Measurements from ENCODE around the gene ZNF544.

ZNF544 gene

GRCh38 chr19:58204566-58204965 lies 24.1 kb upstream of the ZNF544 start:
- ATAC-seq: no peak
- TF ChIP-seq ARNTL (CRISPR knock-in tag; IDR thresholded peaks at IDR 0.05; ENCODE audit: borderline replicate concordance, low read depth): no peak
- TF ChIP-seq ZC3H10 (CRISPR knock-in tag; IDR thresholded peaks at IDR 0.05): no peak
- no peak for TF ChIP-seq GLIS3 (CRISPR knock-in tag; IDR thresholded peaks at IDR 0.05)
- no peak for TF ChIP-seq CREB5 (CRISPR knock-in tag; IDR thresholded peaks at IDR 0.05; ENCODE audit: low read depth)
- no peak for TF ChIP-seq TSHZ2 (CRISPR knock-in tag; IDR thresholded peaks at IDR 0.05)
- no peak for TF ChIP-seq RARB (CRISPR knock-in tag; IDR thresholded peaks at IDR 0.05)
- TF ChIP-seq TCF4 (CRISPR knock-in tag; IDR thresholded peaks at IDR 0.05; ENCODE audit: borderline replicate concordance): no peak

DNA sequence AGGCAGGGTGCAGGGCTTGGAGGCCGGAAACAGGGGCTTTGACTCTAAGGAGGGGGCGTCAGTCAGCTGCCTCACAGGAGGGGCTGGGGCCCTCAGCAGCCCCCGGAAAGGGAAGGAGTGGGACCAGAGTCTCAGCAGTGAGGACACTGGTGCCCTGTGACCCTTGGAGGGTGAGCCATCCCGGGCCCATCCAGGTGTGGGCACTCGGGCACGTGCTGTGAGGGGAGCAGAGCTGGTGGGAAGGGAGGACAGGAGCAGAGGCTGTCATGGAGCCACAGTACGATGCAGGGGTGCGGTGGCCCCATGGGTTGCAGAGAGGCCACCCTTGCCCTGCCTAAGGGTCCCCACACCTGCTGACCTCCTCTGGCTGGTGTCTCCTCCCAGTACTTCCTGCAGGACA lies 19.1 kb upstream of the ZNF544 start:
- TF ChIP-seq ZFP3 (CRISPR knock-in tag; IDR thresholded peaks at IDR 0.05): no peak
- ATAC-seq: no peak

- no peak for ATAC-seq
- TF ChIP-seq BACH2 (CRISPR knock-in tag; IDR thresholded peaks at IDR 0.05; ENCODE audit: borderline replicate concordance) (no peak), POU6F1 (CRISPR knock-in tag; IDR thresholded peaks at IDR 0.05; ENCODE audit: borderline replicate concordance, low read depth) (no peak), ZFP30 (CRISPR knock-in tag; IDR thresholded peaks at IDR 0.05) (no peak)
Observed at GRCh38 chr19:58212336-58213074, 16.2 kb upstream of the ZNF544 start.

DNA sequence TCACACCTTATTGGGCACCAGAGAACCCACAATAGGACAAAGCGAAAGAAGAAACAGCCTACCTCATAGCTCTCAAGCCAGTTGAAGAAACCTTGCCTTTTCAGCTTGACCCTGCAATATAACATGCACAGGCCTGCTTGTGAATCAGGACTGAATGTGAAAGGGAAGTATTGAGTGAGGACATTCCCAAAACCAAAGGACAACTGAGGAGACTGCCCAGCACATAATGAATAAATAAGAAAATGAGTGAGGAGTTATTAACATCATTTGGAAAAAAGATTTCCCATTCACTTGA lies 15.7 kb upstream of the ZNF544 start:
- TF ChIP-seq ESRRG (CRISPR knock-in tag; IDR thresholded peaks at IDR 0.05): no peak

GRCh38 chr19:58217069-58217481 lies 11.6 kb upstream of the ZNF544 start:
- no peak for ATAC-seq
- TF ChIP-seq TCF4 (CRISPR knock-in tag; IDR thresholded peaks at IDR 0.05; ENCODE audit: borderline replicate concordance) (no peak), GLIS3 (CRISPR knock-in tag; IDR thresholded peaks at IDR 0.05) (no peak), ZC3H10 (CRISPR knock-in tag; IDR thresholded peaks at IDR 0.05) (no peak), OSR1 (CRISPR knock-in tag; IDR thresholded peaks at IDR 0.05) (no peak), CSDC2 (CRISPR knock-in tag; IDR thresholded peaks at IDR 0.05) (no peak), ZNF8 (CRISPR knock-in tag; IDR thresholded peaks at IDR 0.05) (no peak), PPARA (CRISPR knock-in tag; IDR thresholded peaks at IDR 0.05; ENCODE audit: borderline replicate concordance) (no peak), PATZ1 (CRISPR knock-in tag; IDR thresholded peaks at IDR 0.05; ENCODE audit: borderline replicate concordance) (no peak), ZFP3 (CRISPR knock-in tag; IDR thresholded peaks at IDR 0.05) (no peak), CSRNP3 (CRISPR knock-in tag; IDR thresholded peaks at IDR 0.05) (no peak), TOX (CRISPR knock-in tag; IDR thresholded peaks at IDR 0.05; ENCODE audit: borderline replicate concordance) (no peak), TSHZ2 (CRISPR knock-in tag; IDR thresholded peaks at IDR 0.05) (no peak)

More for the DNA sequence above, 15.7 kb upstream of the ZNF544 start:
- ATAC-seq: no peak

All from SK-N-SH treated with all-trans-retinoic acid at 6 μM for 48 hours (cell line).